K562 (cell line): ENCODE results near the gene NFIC. TPM values are rescaled to one million over a fixed set of nuclear protein-coding genes. Genes with fewer than 3 reads are reported as not detected.
A peak's percentile ranks its signal among the peaks of the same experiment; 100 is the strongest.

Experiments used
- ESRRA ChIP-seq: fragments of 450-650 bp; IDR thresholded peaks from 2 replicates; pipeline ENCODE4 v1.6.1; 2014; ENCODE audit warnings: low read depth, mild to moderate bottlenecking, moderate library complexity, borderline replicate concordance
- FOS ChIP-seq: IDR thresholded peaks from 3 replicates; pipeline ENCODE4 v1.6.1; 2011; ENCODE audit not compliant: insufficient read length; ENCODE audit errors: extremely low read depth
- FOSL1 ChIP-seq: fragments of 200-800 bp; sonication (Bioruptor generic); conservative IDR thresholded peaks from 2 replicates; pipeline ENCODE4 v1.6.1; 2016; ENCODE audit warnings: missing genetic modification characterization, missing compliant biosample characterization
- KLF16 ChIP-seq: IDR thresholded peaks from 2 replicates; pipeline ENCODE4 v1.6.1; 2016; ENCODE audit warnings: antibody characterized with exemption
- MTA3 ChIP-seq: fragments of 450-650 bp; formaldehyde crosslinking; IDR thresholded peaks from 2 replicates; pipeline ENCODE4 v1.6.1; 2017; ENCODE audit warnings: mild to moderate bottlenecking, borderline replicate concordance
- NCOA4 ChIP-seq: fragments of 450-650 bp; IDR thresholded peaks from 2 replicates; pipeline ENCODE4 v1.6.1; 2018; ENCODE audit warnings: mild to moderate bottlenecking; ENCODE audit not compliant: partially characterized antibody
- NFYB ChIP-seq: IDR thresholded peaks from 2 replicates; pipeline ENCODE4 v1.6.1; 2011; ENCODE audit warnings: mild to moderate bottlenecking, moderate library complexity; ENCODE audit not compliant: insufficient read length; ENCODE audit errors: extremely low read depth
- OTX1 ChIP-seq: fragments of 450-650 bp; formaldehyde crosslinking; IDR thresholded peaks from 2 replicates; pipeline ENCODE4 v1.4.0; 2022; ENCODE audit warnings: mild to moderate bottlenecking
- TAL1 ChIP-seq: fragments of 450-650 bp; IDR thresholded peaks from 2 replicates; pipeline ENCODE4 v1.6.1; 2016; ENCODE audit warnings: mild to moderate bottlenecking
- TRIM28 ChIP-seq: fragments of 450-650 bp; IDR thresholded peaks from 2 replicates; pipeline ENCODE4 v1.6.1; 2017
- XRCC3 ChIP-seq: fragments of 450-650 bp; IDR thresholded peaks from 2 replicates; pipeline ENCODE4 v1.6.1; 2017; ENCODE audit warnings: mild to moderate bottlenecking, moderate library complexity
- ZBTB1 ChIP-seq: sonication (generic); formaldehyde crosslinking; IDR thresholded peaks from 2 replicates; pipeline ENCODE4 v1.8.1; 2023; ENCODE audit warnings: missing genetic modification reagents, low read depth, mild to moderate bottlenecking, borderline replicate concordance
- ZEB2 ChIP-seq: fragments of 450-650 bp; IDR thresholded peaks from 2 replicates; pipeline ENCODE4 v1.6.1; 2016
- ZNF217 ChIP-seq: sonication (generic); formaldehyde crosslinking; IDR thresholded peaks from 2 replicates; pipeline ENCODE4 v1.8.0; 2022; ENCODE audit warnings: mild to moderate bottlenecking, missing genetic modification reagents
- ZNF717 ChIP-seq: fragments of 250-450 bp; sonication (Bioruptor Pico); IDR thresholded peaks from 2 replicates; pipeline ENCODE4 v1.5.0; 2021
- ZSCAN32 ChIP-seq: fragments of 450-650 bp; formaldehyde crosslinking; IDR thresholded peaks from 2 replicates; pipeline ENCODE4 v1.4.0; 2020; ENCODE audit warnings: mild to moderate bottlenecking, moderate library complexity
- polyA plus RNA-seq, 8 experiments: library from polyadenylated mRNA; depleted of rRNA in 4 of 8; stranded (reverse) in 5 of 8; unstranded in 3 of 8; fragments of >200 nt; fragmentation: Nextera tagmentation in 2 of 8; fragmentation: Illumina TruSeq in 1 of 8; extraction: Ambion mirVana in 2 of 8; extraction: Trizol in 1 of 8; gene quantifications; 2 replicates each; pipeline versions ENCODE4 v1.2.1 to v1.2.3, GENCODE V29; 2011 to 2014; ENCODE audit warnings: inconsistent platforms in 1 of 8, missing spikeins in 1 of 8
- total RNA-seq, 7 experiments: library from RNA; depleted of rRNA in 6 of 7; stranded (reverse); fragments of >200 nt in 6 of 7; fragmentation: Illumina TruSeq in 2 of 7; extraction: Trizol in 2 of 7; gene quantifications; 2 replicates each; pipeline versions ENCODE4 v1.2.1 to v1.2.3, GENCODE V29; 2011 to 2021; ENCODE audit warnings: low replicate concordance in 1 of 7
- TF ChIP-seq, protein P1 (sequence below): fragments of 450-650 bp; IDR thresholded peaks from one replicate; pipeline ENCODE4 v1.6.1; 2018; ENCODE audit warnings: mild to moderate bottlenecking, moderate library complexity; ENCODE audit not compliant: partially characterized antibody
- TF ChIP-seq, protein P2 (sequence below): fragments of 450-650 bp; IDR thresholded peaks from 2 replicates; pipeline ENCODE4 v1.6.1; 2016; ENCODE audit warnings: antibody characterized with exemption
- TF ChIP-seq, protein P3 (sequence below): fragments of 250-450 bp; sonication (Bioruptor Pico); IDR thresholded peaks from 2 replicates; pipeline ENCODE4 v1.4.0; 2020; ENCODE audit warnings: mild to moderate bottlenecking, moderate library complexity, borderline replicate concordance
- TF ChIP-seq, protein P4 (sequence below): fragments of 200-800 bp; sonication (Bioruptor generic); IDR thresholded peaks from 2 replicates; pipeline ENCODE4 v1.6.1; 2017; ENCODE audit warnings: missing genetic modification characterization, missing compliant biosample characterization
- TF ChIP-seq, protein P5 (sequence below), 2 experiments: fragments of 450-650 bp in 1 of 2; sonication (generic) in 1 of 2; formaldehyde crosslinking in 1 of 2; IDR thresholded peaks in 1 of 2; conservative IDR thresholded peaks in 1 of 2; 2 replicates each; pipeline versions ENCODE4 v1.6.1 to v1.8.1; 2016 to 2023; ENCODE audit warnings: mild to moderate bottlenecking in 2 of 2, moderate library complexity in 2 of 2, inconsistent platforms in 1 of 2, missing genetic modification reagents in 1 of 2

NFIC gene
- total and polyA plus RNA-seq, 9 of the 15 experiments (the other 6 are each of a cell fraction or from before 2014, with no cell fraction given), result 0.71 to 62.1 (median 6.9) TPM

DNA sequence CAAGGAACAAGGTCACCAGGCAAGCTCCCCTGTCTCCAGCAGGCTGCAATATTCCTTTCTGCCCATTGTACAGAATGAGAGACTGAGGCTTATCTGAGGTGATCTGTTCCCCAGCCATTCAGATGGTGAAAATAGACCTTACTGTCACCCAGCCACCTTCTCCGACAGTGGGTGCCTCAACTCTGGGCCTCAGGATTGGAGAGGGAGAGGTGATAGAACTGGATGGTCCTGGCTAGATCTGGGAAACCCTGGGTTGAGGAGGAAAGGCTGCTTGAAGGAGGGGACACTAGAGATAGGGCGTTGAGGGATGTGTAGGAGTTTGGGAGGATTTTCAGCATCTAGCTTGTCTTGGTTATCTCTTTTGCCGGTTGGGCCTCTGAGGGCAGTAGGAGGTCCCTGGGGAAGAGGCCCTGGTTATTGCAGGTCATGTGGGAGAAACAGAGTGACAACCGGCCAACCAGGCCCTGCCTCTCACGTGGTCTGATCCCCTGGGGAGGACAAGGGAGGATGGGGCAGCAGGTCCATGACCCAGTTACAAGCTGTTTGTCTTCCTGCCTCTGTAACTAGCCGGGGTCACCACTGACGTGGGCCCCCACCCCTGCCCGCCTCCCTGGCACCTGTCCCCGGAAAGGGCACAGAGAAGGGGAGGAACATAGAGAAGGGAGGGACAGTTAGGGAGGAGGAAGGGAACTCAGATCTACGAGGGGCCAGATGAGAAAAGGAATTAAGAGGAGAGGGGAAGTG is 8.2 kb downstream of the NFIC start (continued):
- TF ChIP-seq, protein P1, sequence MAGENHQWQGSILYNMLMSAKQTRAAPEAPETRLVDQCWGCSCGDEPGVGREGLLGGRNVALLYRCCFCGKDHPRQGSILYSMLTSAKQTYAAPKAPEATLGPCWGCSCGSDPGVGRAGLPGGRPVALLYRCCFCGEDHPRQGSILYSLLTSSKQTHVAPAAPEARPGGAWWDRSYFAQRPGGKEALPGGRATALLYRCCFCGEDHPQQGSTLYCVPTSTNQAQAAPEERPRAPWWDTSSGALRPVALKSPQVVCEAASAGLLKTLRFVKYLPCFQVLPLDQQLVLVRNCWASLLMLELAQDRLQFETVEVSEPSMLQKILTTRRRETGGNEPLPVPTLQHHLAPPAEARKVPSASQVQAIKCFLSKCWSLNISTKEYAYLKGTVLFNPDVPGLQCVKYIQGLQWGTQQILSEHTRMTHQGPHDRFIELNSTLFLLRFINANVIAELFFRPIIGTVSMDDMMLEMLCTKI, result no peak
- TF ChIP-seq, protein P2, sequence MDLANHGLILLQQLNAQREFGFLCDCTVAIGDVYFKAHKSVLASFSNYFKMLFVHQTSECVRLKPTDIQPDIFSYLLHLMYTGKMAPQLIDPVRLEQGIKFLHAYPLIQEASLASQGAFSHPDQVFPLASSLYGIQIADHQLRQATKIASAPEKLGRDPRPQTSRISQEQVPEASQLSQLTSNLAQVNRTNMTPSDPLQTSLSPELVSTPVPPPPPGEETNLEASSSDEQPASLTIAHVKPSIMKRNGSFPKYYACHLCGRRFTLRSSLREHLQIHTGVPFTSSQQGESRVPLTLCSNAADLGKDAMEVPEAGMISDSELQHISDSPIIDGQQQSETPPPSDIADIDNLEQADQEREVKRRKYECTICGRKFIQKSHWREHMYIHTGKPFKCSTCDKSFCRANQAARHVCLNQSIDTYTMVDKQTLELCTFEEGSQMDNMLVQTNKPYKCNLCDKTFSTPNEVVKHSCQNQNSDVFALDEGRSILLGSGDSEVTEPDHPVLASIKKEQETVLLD, result peak; percentile 76
- TF ChIP-seq ESRRA (peak; percentile 83), TAL1 (peak; percentile 33; the same call in 1 of the 2 replicates), ZSCAN32 (CRISPR knock-in tag) (no peak), NCOA4 (peak; percentile 84), ZBTB1 (CRISPR knock-in tag) (0 out of 2 replicates have a peak, but pooled peaks have one; percentile 11), TRIM28 (peak; percentile 49; the same call in 1 of the 2 replicates), ZNF217 (CRISPR knock-in tag) (no peak), NFYB (no peak), KLF16 (peak; percentile 86), OTX1 (CRISPR knock-in tag) (no peak), XRCC3 (no peak), ZEB2 (peak; percentile 78), MTA3 (peak; percentile 60; the same call in 1 of the 2 replicates), FOSL1 (no peak), FOS (no peak), ZNF717 (CRISPR knock-in tag) (no peak)
- TF ChIP-seq, protein P3, sequence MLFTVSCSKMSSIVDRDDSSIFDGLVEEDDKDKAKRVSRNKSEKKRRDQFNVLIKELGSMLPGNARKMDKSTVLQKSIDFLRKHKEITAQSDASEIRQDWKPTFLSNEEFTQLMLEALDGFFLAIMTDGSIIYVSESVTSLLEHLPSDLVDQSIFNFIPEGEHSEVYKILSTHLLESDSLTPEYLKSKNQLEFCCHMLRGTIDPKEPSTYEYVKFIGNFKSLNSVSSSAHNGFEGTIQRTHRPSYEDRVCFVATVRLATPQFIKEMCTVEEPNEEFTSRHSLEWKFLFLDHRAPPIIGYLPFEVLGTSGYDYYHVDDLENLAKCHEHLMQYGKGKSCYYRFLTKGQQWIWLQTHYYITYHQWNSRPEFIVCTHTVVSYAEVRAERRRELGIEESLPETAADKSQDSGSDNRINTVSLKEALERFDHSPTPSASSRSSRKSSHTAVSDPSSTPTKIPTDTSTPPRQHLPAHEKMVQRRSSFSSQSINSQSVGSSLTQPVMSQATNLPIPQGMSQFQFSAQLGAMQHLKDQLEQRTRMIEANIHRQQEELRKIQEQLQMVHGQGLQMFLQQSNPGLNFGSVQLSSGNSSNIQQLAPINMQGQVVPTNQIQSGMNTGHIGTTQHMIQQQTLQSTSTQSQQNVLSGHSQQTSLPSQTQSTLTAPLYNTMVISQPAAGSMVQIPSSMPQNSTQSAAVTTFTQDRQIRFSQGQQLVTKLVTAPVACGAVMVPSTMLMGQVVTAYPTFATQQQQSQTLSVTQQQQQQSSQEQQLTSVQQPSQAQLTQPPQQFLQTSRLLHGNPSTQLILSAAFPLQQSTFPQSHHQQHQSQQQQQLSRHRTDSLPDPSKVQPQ, result no peak
- TF ChIP-seq, protein P4, sequence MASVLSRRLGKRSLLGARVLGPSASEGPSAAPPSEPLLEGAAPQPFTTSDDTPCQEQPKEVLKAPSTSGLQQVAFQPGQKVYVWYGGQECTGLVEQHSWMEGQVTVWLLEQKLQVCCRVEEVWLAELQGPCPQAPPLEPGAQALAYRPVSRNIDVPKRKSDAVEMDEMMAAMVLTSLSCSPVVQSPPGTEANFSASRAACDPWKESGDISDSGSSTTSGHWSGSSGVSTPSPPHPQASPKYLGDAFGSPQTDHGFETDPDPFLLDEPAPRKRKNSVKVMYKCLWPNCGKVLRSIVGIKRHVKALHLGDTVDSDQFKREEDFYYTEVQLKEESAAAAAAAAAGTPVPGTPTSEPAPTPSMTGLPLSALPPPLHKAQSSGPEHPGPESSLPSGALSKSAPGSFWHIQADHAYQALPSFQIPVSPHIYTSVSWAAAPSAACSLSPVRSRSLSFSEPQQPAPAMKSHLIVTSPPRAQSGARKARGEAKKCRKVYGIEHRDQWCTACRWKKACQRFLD (CRISPR knock-in tag), result peak; percentile 88
- TF ChIP-seq, protein P5, sequence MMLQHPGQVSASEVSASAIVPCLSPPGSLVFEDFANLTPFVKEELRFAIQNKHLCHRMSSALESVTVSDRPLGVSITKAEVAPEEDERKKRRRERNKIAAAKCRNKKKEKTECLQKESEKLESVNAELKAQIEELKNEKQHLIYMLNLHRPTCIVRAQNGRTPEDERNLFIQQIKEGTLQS (IDR thresholded peaks at IDR 0.05), result no peak
- TF ChIP-seq, protein P5 (CRISPR knock-in tag; conservative IDR thresholded peaks at IDR 0.05), result no peak
